GM12878 (cell line): ENCODE measurements around the gene RNF223. TPM values are rescaled to one million over a fixed set of nuclear protein-coding genes. Genes with fewer than 3 reads are reported as not detected.

Source experiments
- ATAC-seq: fragments of 200-7000 bp; cut with Tn5 transposase; 3 replicates; pipeline ENCODE4 v1.9.1; 2020; ENCODE audit warnings: mild to moderate bottlenecking, moderate library complexity
- BruUV-seq: library from RNA; stranded (reverse); fragments of 400-500 nt; replicated peaks from 2 replicates; lab custom pipeline; 2021; lab: Mats Ljungman, UMichigan
- CTCF ChIA-PET: fragments of 300-600 bp; sonication (Branson Sonifier 250); formaldehyde crosslinking; extraction: SDS; loops from one replicate; lab custom pipeline; 2021; ENCODE audit warnings: inconsistent platforms; lab: Yijun Ruan, JAX
- POLR2A ChIA-PET: fragments of 350-600 bp; formaldehyde crosslinking; extraction: SDS; loops from one replicate; lab custom pipeline; 2021; ENCODE audit warnings: inconsistent platforms; lab: Charles Lee
- RAD21 ChIA-PET: fragments of 300-600 bp; sonication (Branson Sonifier 250); formaldehyde crosslinking; loops from one replicate; lab custom pipeline; 2023; ENCODE audit warnings: antibody characterized with exemption; ENCODE audit not compliant: unreplicated experiment; lab: Charles Lee
- SMC1A ChIA-PET: fragments of 300-600 bp; sonication (Branson Sonifier 250); formaldehyde crosslinking; loops from one replicate; lab custom pipeline; 2023; ENCODE audit not compliant: unreplicated experiment, uncharacterized antibody; lab: Charles Lee
- DNase-seq: peaks from one replicate; pipeline ENCODE4 v3.0.0-alpha.2; 2011; ENCODE audit warnings: low read depth, low spot score
- FAIRE-seq: peaks from 3 replicates; lab custom pipeline; 2011; peaks lifted over from hg19 to GRCh38; lab: Jason Lieb, UNC
- H2AFZ ChIP-seq: 2 replicates; pipeline ENCODE4 v1.6.0; 2011; ENCODE audit warnings: low read depth, low read length, control low read depth; ENCODE audit not compliant: control insufficient read depth
- H3K27ac ChIP-seq: 2 replicates; pipeline ENCODE4 v1.5.1; 2011; ENCODE audit warnings: control low read depth; ENCODE audit not compliant: control insufficient read depth, insufficient read depth
- H3K27me3 ChIP-seq, 2 experiments: replicated peaks in 1 of 2; 2 replicates each; pipeline versions ENCODE4 v1.6.0 to v1.6.1; 2011; ENCODE audit warnings: low read length in 1 of 2; ENCODE audit not compliant: control insufficient read depth in 2 of 2, insufficient read depth in 2 of 2
- H3K36me3 ChIP-seq, 2 experiments: 2 replicates each; pipeline ENCODE4 v1.5.1; 2011; ENCODE audit warnings: low read length in 1 of 2; ENCODE audit not compliant: control insufficient read depth in 2 of 2, insufficient read depth in 2 of 2
- H3K4me1 ChIP-seq: 2 replicates; pipeline ENCODE4 v1.6.1; 2011; ENCODE audit warnings: mild to moderate bottlenecking, low read length, moderate library complexity, mixed read lengths; ENCODE audit not compliant: control insufficient read depth, insufficient read depth
- H3K4me2 ChIP-seq: 2 replicates; pipeline ENCODE4 v1.6.0; 2011; ENCODE audit warnings: control low read depth; ENCODE audit not compliant: control insufficient read depth, insufficient read depth
- H3K4me3 ChIP-seq: fragments of 200-600 bp; sonication (generic); 2 replicates; pipeline ENCODE4 v1.5.1; 2016
- H3K79me2 ChIP-seq: 2 replicates; pipeline ENCODE4 v1.6.0; 2011; ENCODE audit warnings: low read length; ENCODE audit not compliant: control insufficient read depth, insufficient read depth
- H3K9ac ChIP-seq: 2 replicates; pipeline ENCODE4 v1.8.0; 2011; ENCODE audit warnings: low read length, control low read depth, mixed read lengths; ENCODE audit not compliant: control insufficient read depth, insufficient read depth
- H3K9me3 ChIP-seq: replicated peaks from 3 replicates; pipeline ENCODE4 v1.5.1; 2011; ENCODE audit warnings: mild to moderate bottlenecking, low read length; ENCODE audit not compliant: control insufficient read depth, insufficient read depth
- H4K20me1 ChIP-seq: 2 replicates; pipeline ENCODE4 v1.6.0; 2011; ENCODE audit not compliant: control insufficient read depth, insufficient read depth
- CREM ChIP-seq: IDR thresholded peaks from 2 replicates; pipeline ENCODE4 v1.6.1; 2014; ENCODE audit warnings: antibody characterized with exemption, low read depth
- EED ChIP-seq: sonication (generic); IDR thresholded peaks from 2 replicates; pipeline ENCODE4 v1.6.1; 2016; ENCODE audit warnings: antibody characterized with exemption, low read depth
- EGR1 ChIP-seq, 2 experiments: IDR thresholded peaks; 1 replicate in 1 of 2; 2 replicates in 1 of 2; pipeline ENCODE4 v1.6.1; 2011 to 2012; ENCODE audit warnings: low read depth in 2 of 2, low read length in 2 of 2, borderline replicate concordance in 1 of 2, mild to moderate bottlenecking in 1 of 2, moderate library complexity in 1 of 2
- FOXM1 ChIP-seq: IDR thresholded peaks from 2 replicates; pipeline ENCODE4 v1.6.1; 2012; ENCODE audit warnings: low read depth, mild to moderate bottlenecking, inconsistent platforms, low read length, moderate library complexity
- HDAC2 ChIP-seq: fragments of 200-600 bp; sonication (generic); IDR thresholded peaks from 2 replicates; pipeline ENCODE4 v1.6.1; 2017
- IKZF1 ChIP-seq: fragments of 450-650 bp; conservative IDR thresholded peaks from 2 replicates; pipeline ENCODE4 v1.6.1; 2017; ENCODE audit warnings: antibody characterized with exemption, mild to moderate bottlenecking
- MEF2A ChIP-seq: IDR thresholded peaks from 2 replicates; pipeline ENCODE4 v1.6.1; 2011; ENCODE audit warnings: low read depth, mild to moderate bottlenecking, low read length, moderate library complexity; ENCODE audit not compliant: insufficient read depth
- MTA2 ChIP-seq: fragments of 450-650 bp; IDR thresholded peaks from 2 replicates; pipeline ENCODE4 v1.6.1; 2016; ENCODE audit warnings: low read depth, mild to moderate bottlenecking, moderate library complexity
- MYB ChIP-seq: fragments of 150-350 bp; IDR thresholded peaks from 2 replicates; pipeline ENCODE4 v1.6.1; 2014; ENCODE audit warnings: mild to moderate bottlenecking, low read depth, low read length, borderline replicate concordance
- SKIL ChIP-seq: fragments of 450-650 bp; IDR thresholded peaks from 2 replicates; pipeline ENCODE4 v1.6.1; 2017; ENCODE audit warnings: mild to moderate bottlenecking, low read depth, inconsistent platforms; ENCODE audit not compliant: poor library complexity, severe bottlenecking
- SREBF1 ChIP-seq: IDR thresholded peaks from 2 replicates; pipeline ENCODE4 v1.6.1; 2012; ENCODE audit warnings: mild to moderate bottlenecking, low read length
- STAT3 ChIP-seq: IDR thresholded peaks from 2 replicates; pipeline ENCODE4 v1.6.1; 2011; ENCODE audit warnings: low read depth, low read length, improper control_type of control experiment
- SUPT20H ChIP-seq: IDR thresholded peaks from 2 replicates; pipeline ENCODE4 v1.6.1; 2011; ENCODE audit warnings: low read depth, mild to moderate bottlenecking, low read length, moderate library complexity, borderline replicate concordance; ENCODE audit not compliant: control insufficient read depth
- TAF1 ChIP-seq: IDR thresholded peaks from 2 replicates; pipeline ENCODE4 v1.6.1; 2011; ENCODE audit warnings: mild to moderate bottlenecking, low read depth, low read length, borderline replicate concordance
- TARDBP ChIP-seq: IDR thresholded peaks from 2 replicates; pipeline ENCODE4 v1.6.1; 2016; ENCODE audit warnings: borderline replicate concordance
- YBX1 ChIP-seq: fragments of 450-650 bp; IDR thresholded peaks from 2 replicates; pipeline ENCODE4 v1.6.1; 2016; ENCODE audit warnings: antibody characterized with exemption
- ZBTB11 ChIP-seq: fragments of 450-650 bp; formaldehyde crosslinking; IDR thresholded peaks from 2 replicates; pipeline ENCODE4 v1.5.0; 2022; ENCODE audit warnings: mild to moderate bottlenecking, missing genetic modification characterization
- ZNF207 ChIP-seq: fragments of 450-650 bp; IDR thresholded peaks from 2 replicates; pipeline ENCODE4 v1.6.1; 2014; ENCODE audit warnings: antibody characterized with exemption, mild to moderate bottlenecking, borderline replicate concordance
- WGBS: methylation state at CpG from one replicate; pipeline ENCODE4 v1.1.6; 2016; ENCODE audit warnings: low lambda C conversion rate; ENCODE audit not compliant: insufficient replicate concordance, insufficient coverage; ENCODE audit errors: missing lambda C conversion rate; 5-methylcytosine and 5-hydroxymethylcytosine counted together
- in situ Hi-C: fragments of 300-500 bp; cut with MboI; formaldehyde crosslinking; loops from 9 replicates; pipeline ENCODE4 v1.14.3; 2018; ENCODE audit warnings: mixed read lengths
- intact Hi-C: fragments of 100-400 bp; cut with micrococcal nuclease; formaldehyde crosslinking; loops from one replicate; pipeline ENCODE4 v1.14.2; 2022; ENCODE audit not compliant: unreplicated experiment
- polyA plus RNA-seq, 11 experiments: library from polyadenylated mRNA; depleted of rRNA in 4 of 11; unstranded in 6 of 11; stranded (reverse) in 5 of 11; fragments of >200 nt; fragmentation: Nextera tagmentation in 4 of 11; fragmentation: Illumina TruSeq in 1 of 11; extraction: Ambion mirVana in 4 of 11; extraction: Trizol in 1 of 11; gene quantifications; 1 replicate in 1 of 11; 2 replicates in 10 of 11; pipeline versions ENCODE4 v1.2.1 to v1.2.3, GENCODE V29; 2011 to 2016; ENCODE audit warnings: inconsistent platforms in 2 of 11, missing spikeins in 2 of 11, low read depth in 1 of 11
- total RNA-seq, 4 experiments: library from RNA; depleted of rRNA in 3 of 4; stranded (reverse); fragments of >200 nt in 3 of 4; fragmentation: Illumina TruSeq in 1 of 4; extraction: Trizol in 1 of 4; gene quantifications; 2 replicates each; pipeline versions ENCODE4 v1.2.1 to v1.2.3, GENCODE V29; 2013 to 2021

Gene RNF223
- total and polyA plus RNA-seq, 10 of the 15 experiments (the other 5 are each of a cell fraction or from before 2014, with no cell fraction given): 0.06 TPM; not detected in 9

- no peak for FAIRE-seq
- Histone ChIP-seq H3K4me2 (no peak overlapping the region), H4K20me1 (no peaks in the 10 kb centered on the region)
- intact Hi-C loops: no loop called here
- TF ChIP-seq SREBF1 (no peak), ZNF207 (no peak), CREM (no peak), YBX1 (no peak), IKZF1 (no peak), SKIL (no peak), MTA2 (no peak), ZBTB11 (CRISPR knock-in tag) (no peak), HDAC2 (no peak), SUPT20H (no peak), MEF2A (no peak), EED (no peak), MYB (no peak), TAF1 (no peak), FOXM1 (no peak), STAT3 (no peak), EGR1 (IDR thresholded peaks at IDR 0.05; ENCODE audit: borderline replicate concordance in 1 of 2, low read depth in 2 of 2, low read length in 2 of 2) (no peak), TARDBP (no peak)
- TF ChIP-seq, all 136 proteins: peak for 0
- ChIA-PET RAD21 (no interaction called here), POLR2A (no interaction called here), CTCF (no interaction called here), SMC1A (no interaction called here)
- DNase-seq (no peak), ATAC-seq (no peak)
- WGBS: 82% methylated on average over 7 of the region's 7 CpGs
- H3K79me2 ChIP-seq: no peaks in the 10 kb centered on the region
- no peak overlapping the region for H2AFZ ChIP-seq
- H3K36me3 ChIP-seq: no peaks in the 10 kb centered on the region
- no peaks in the 10 kb centered on the region; the same call in 2 of the 3 replicates for H3K9me3 ChIP-seq
- H3K4me3 ChIP-seq: no peak overlapping the region
- in situ Hi-C loops: no loop called here
- TSS peak; percentile 23 for BruUV-seq
- H3K9ac ChIP-seq: no peak overlapping the region
- no peaks in the 10 kb centered on the region for H3K27me3 ChIP-seq
- H3K4me1 ChIP-seq: peaks cover 7% of the 10 kb centered on the region; the same call in 1 of the 2 replicates
- no peak overlapping the region for H3K27ac ChIP-seq
These were observed 20.9 kb upstream of the RNF223 start for GRCh38 chr1:1094981-1095380.
